HEK293 (cell line): ENCODE data around the gene CALCOCO1.

ENCODE experiments used
- HOXD13 ChIP-seq: sonication (generic); formaldehyde crosslinking; IDR thresholded peaks from 2 replicates; pipeline ENCODE4 v1.8.0; 2022; ENCODE audit warnings: missing genetic modification reagents, borderline replicate concordance
- MEIS1 ChIP-seq: sonication (generic); formaldehyde crosslinking; IDR thresholded peaks from 2 replicates; pipeline ENCODE4 v1.8.1; 2022; ENCODE audit warnings: missing genetic modification reagents, mild to moderate bottlenecking, borderline replicate concordance
- OVOL3 ChIP-seq: fragments of 450-650 bp; formaldehyde crosslinking; IDR thresholded peaks from 2 replicates; pipeline ENCODE4 v1.5.1; 2016; ENCODE audit warnings: missing biosample characterization, missing genetic modification characterization
- TCF7L2 ChIP-seq: IDR thresholded peaks from 2 replicates; pipeline ENCODE4 v1.6.1; 2011; ENCODE audit warnings: low read depth, mild to moderate bottlenecking, inconsistent platforms, low read length, moderate library complexity, borderline replicate concordance
- ZNF274 ChIP-seq, 2 experiments: fragments of 200-500 bp in 1 of 2; fragments of 450-650 bp in 1 of 2; sonication (Bioruptor generic) in 1 of 2; formaldehyde crosslinking in 1 of 2; IDR thresholded peaks; 2 replicates each; pipeline versions ENCODE4 v1.5.1 to v1.6.1; 2014 to 2016; ENCODE audit warnings: borderline replicate concordance in 1 of 2, inconsistent platforms in 1 of 2, low read length in 1 of 2, missing biosample characterization in 1 of 2, missing genetic modification characterization in 1 of 2
- ZNF629 ChIP-seq: fragments of 450-650 bp; formaldehyde crosslinking; IDR thresholded peaks from 2 replicates; pipeline ENCODE4 v1.5.1; 2017; ENCODE audit warnings: missing biosample characterization, missing genetic modification characterization
- TF ChIP-seq, protein P1 (sequence below): sonication (generic); formaldehyde crosslinking; IDR thresholded peaks from 2 replicates; pipeline ENCODE4 v1.8.1; 2022; ENCODE audit warnings: mild to moderate bottlenecking, moderate library complexity, missing genetic modification reagents
- TF ChIP-seq, protein P2 (sequence below): fragments of 450-650 bp; formaldehyde crosslinking; IDR thresholded peaks from 2 replicates; pipeline ENCODE4 v1.5.1; 2016; ENCODE audit warnings: missing biosample characterization, missing genetic modification characterization
- TF ChIP-seq, protein P3 (sequence below): fragments of 450-650 bp; formaldehyde crosslinking; IDR thresholded peaks from 2 replicates; pipeline ENCODE4 v1.5.1; 2016; ENCODE audit warnings: missing biosample characterization, missing genetic modification characterization
- TF ChIP-seq, protein P4 (sequence below): fragments of 450-650 bp; formaldehyde crosslinking; IDR thresholded peaks from 2 replicates; pipeline ENCODE4 v1.5.1; 2016; ENCODE audit warnings: missing biosample characterization, missing genetic modification characterization

GRCh38 chr12:53747095-53747494 is 19.8 kb upstream of the CALCOCO1 start:
- TF ChIP-seq ZNF629 (tag by site-specific recombination) = no peak
- TF ChIP-seq, protein P1, sequence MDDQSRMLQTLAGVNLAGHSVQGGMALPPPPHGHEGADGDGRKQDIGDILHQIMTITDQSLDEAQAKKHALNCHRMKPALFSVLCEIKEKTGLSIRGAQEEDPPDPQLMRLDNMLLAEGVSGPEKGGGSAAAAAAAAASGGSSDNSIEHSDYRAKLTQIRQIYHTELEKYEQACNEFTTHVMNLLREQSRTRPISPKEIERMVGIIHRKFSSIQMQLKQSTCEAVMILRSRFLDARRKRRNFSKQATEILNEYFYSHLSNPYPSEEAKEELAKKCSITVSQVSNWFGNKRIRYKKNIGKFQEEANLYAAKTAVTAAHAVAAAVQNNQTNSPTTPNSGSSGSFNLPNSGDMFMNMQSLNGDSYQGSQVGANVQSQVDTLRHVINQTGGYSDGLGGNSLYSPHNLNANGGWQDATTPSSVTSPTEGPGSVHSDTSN (CRISPR knock-in tag) = no peak
- TF ChIP-seq, protein P2, sequence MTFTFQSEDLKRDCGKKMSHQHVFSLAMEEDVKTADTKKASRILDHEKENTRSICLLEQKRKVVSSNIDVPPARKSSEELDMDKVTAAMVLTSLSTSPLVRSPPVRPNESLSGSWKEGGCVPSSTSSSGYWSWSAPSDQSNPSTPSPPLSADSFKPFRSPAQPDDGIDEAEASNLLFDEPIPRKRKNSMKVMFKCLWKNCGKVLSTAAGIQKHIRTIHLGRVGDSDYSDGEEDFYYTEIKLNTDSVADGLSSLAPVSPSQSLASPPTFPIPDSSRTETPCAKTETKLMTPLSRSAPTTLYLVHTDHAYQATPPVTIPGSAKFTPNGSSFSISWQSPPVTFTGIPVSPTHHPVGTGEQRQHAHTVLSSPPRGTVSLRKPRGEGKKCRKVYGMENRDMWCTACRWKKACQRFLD (tag by site-specific recombination) = no peak
- no peak for TF ChIP-seq MEIS1 (CRISPR knock-in tag)
- TF ChIP-seq, protein P3, sequence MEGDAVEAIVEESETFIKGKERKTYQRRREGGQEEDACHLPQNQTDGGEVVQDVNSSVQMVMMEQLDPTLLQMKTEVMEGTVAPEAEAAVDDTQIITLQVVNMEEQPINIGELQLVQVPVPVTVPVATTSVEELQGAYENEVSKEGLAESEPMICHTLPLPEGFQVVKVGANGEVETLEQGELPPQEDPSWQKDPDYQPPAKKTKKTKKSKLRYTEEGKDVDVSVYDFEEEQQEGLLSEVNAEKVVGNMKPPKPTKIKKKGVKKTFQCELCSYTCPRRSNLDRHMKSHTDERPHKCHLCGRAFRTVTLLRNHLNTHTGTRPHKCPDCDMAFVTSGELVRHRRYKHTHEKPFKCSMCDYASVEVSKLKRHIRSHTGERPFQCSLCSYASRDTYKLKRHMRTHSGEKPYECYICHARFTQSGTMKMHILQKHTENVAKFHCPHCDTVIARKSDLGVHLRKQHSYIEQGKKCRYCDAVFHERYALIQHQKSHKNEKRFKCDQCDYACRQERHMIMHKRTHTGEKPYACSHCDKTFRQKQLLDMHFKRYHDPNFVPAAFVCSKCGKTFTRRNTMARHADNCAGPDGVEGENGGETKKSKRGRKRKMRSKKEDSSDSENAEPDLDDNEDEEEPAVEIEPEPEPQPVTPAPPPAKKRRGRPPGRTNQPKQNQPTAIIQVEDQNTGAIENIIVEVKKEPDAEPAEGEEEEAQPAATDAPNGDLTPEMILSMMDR (tag by site-specific recombination) = no peak
- TF ChIP-seq, protein P4, sequence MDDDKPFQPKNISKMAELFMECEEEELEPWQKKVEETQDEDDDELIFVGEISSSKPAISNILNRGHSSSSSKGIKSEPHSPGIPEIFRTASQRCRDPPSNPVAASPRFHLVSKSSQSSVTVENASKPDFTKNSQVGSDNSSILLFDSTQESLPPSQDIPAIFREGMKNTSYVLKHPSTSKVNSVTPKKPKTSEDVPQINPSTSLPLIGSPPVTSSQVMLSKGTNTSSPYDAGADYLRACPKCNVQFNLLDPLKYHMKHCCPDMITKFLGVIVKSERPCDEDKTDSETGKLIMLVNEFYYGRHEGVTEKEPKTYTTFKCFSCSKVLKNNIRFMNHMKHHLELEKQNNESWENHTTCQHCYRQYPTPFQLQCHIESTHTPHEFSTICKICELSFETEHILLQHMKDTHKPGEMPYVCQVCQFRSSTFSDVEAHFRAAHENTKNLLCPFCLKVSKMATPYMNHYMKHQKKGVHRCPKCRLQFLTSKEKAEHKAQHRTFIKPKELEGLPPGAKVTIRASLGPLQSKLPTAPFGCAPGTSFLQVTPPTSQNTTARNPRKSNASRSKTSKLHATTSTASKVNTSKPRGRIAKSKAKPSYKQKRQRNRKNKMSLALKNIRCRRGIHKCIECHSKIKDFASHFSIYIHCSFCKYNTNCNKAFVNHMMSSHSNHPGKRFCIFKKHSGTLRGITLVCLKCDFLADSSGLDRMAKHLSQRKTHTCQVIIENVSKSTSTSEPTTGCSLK (tag by site-specific recombination) = no peak
- no peak for TF ChIP-seq HOXD13 (CRISPR knock-in tag)
- no peak for TF ChIP-seq OVOL3 (tag by site-specific recombination)
- TF ChIP-seq TCF7L2 = no peak
- TF ChIP-seq ZNF274 (IDR thresholded peaks at IDR 0.05; ENCODE audit: low read length) = no peak
- no peak for TF ChIP-seq ZNF274 (tag by site-specific recombination; IDR thresholded peaks at IDR 0.05; ENCODE audit: borderline replicate concordance)
